HepG2 (cell line): ENCODE results near the gene NDUFS2. TPM values are rescaled to one million over a fixed set of nuclear protein-coding genes. Genes with fewer than 3 reads are reported as not detected.

Experiments
- E2F2 ChIP-seq: sonication (generic); formaldehyde crosslinking; IDR thresholded peaks from 2 replicates; pipeline ENCODE4 v1.4.0; 2020; ENCODE audit warnings: missing genetic modification reagents, borderline replicate concordance
- HMG20A ChIP-seq: IDR thresholded peaks from 2 replicates; pipeline ENCODE4 v1.6.1; 2016; ENCODE audit warnings: borderline replicate concordance
- KDM5B ChIP-seq: sonication (generic); formaldehyde crosslinking; IDR thresholded peaks from 2 replicates; pipeline ENCODE4 v1.4.0; 2020; ENCODE audit warnings: missing genetic modification reagents, mild to moderate bottlenecking, borderline replicate concordance
- MEIS2 ChIP-seq: sonication (generic); formaldehyde crosslinking; IDR thresholded peaks from 2 replicates; pipeline ENCODE4 v1.9.0; 2021; ENCODE audit warnings: mild to moderate bottlenecking, missing genetic modification reagents
- MIXL1 ChIP-seq: IDR thresholded peaks from 2 replicates; pipeline ENCODE4 v1.6.1; 2016
- NR0B2 ChIP-seq: sonication (generic); formaldehyde crosslinking; IDR thresholded peaks from 2 replicates; pipeline ENCODE4 v1.4.0; 2020; ENCODE audit warnings: mild to moderate bottlenecking, missing genetic modification reagents
- RAD21 ChIP-seq: fragments of 450-650 bp; formaldehyde crosslinking; IDR thresholded peaks from 2 replicates; pipeline ENCODE4 v1.5.0; 2020; ENCODE audit warnings: mild to moderate bottlenecking
- REXO4 ChIP-seq: sonication (generic); formaldehyde crosslinking; IDR thresholded peaks from 2 replicates; pipeline ENCODE4 v1.8.0; 2022; ENCODE audit warnings: missing genetic modification reagents, mild to moderate bottlenecking, borderline replicate concordance
- SOX6 ChIP-seq, 2 experiments: fragments of 450-650 bp in 1 of 2; sonication (generic) in 1 of 2; formaldehyde crosslinking in 1 of 2; IDR thresholded peaks; 2 replicates each; pipeline versions ENCODE4 v1.4.0 to v1.6.1; 2017 to 2020; ENCODE audit warnings: antibody characterized with exemption in 1 of 2, mild to moderate bottlenecking in 1 of 2, missing genetic modification reagents in 1 of 2
- TFDP1 ChIP-seq: IDR thresholded peaks from 2 replicates; pipeline ENCODE4 v1.6.1; 2016; ENCODE audit warnings: missing compliant biosample characterization, missing genetic modification reagents, borderline replicate concordance
- ZBTB3 ChIP-seq: sonication (generic); formaldehyde crosslinking; IDR thresholded peaks from 2 replicates; pipeline ENCODE4 v1.4.0; 2020; ENCODE audit warnings: low read depth, mild to moderate bottlenecking, moderate library complexity, missing genetic modification reagents, borderline replicate concordance
- ZNF253 ChIP-seq: sonication (generic); formaldehyde crosslinking; IDR thresholded peaks from 2 replicates; pipeline ENCODE4 v1.8.0; 2022; ENCODE audit warnings: mild to moderate bottlenecking, missing genetic modification reagents, borderline replicate concordance
- ZNF318 ChIP-seq: sonication (generic); formaldehyde crosslinking; IDR thresholded peaks from 2 replicates; pipeline ENCODE4 v1.4.0; 2020; ENCODE audit warnings: mild to moderate bottlenecking, missing genetic modification reagents
- ZNF337 ChIP-seq: sonication (generic); formaldehyde crosslinking; IDR thresholded peaks from 2 replicates; pipeline ENCODE4 v1.5.1; 2020; ENCODE audit warnings: missing genetic modification reagents, low read depth, mild to moderate bottlenecking, borderline replicate concordance
- ZNF597 ChIP-seq: sonication (generic); formaldehyde crosslinking; IDR thresholded peaks from 2 replicates; pipeline ENCODE4 v1.5.0; 2020; ENCODE audit warnings: missing genetic modification reagents
- ZZZ3 ChIP-seq: sonication (generic); formaldehyde crosslinking; IDR thresholded peaks from 2 replicates; pipeline ENCODE4 v1.4.0; 2020; ENCODE audit warnings: missing genetic modification reagents, mild to moderate bottlenecking, borderline replicate concordance
- polyA plus RNA-seq, 8 experiments: library from polyadenylated mRNA; depleted of rRNA in 3 of 8; stranded (reverse) in 7 of 8; unstranded in 1 of 8; fragments of >200 nt; fragmentation: Illumina TruSeq in 4 of 8; extraction: Trizol in 4 of 8; gene quantifications; 2 replicates each; pipeline versions ENCODE4 v1.2.1 to v1.2.3, GENCODE V29; 2011 to 2016; ENCODE audit warnings: low read depth in 4 of 8, missing spikeins in 1 of 8, mixed read lengths in 1 of 8; ENCODE audit not compliant: insufficient read depth in 1 of 8
- total RNA-seq, 5 experiments: library from RNA; depleted of rRNA; stranded (reverse); fragments of >200 nt; fragmentation: Illumina TruSeq; extraction: Trizol; gene quantifications; 2 replicates each; pipeline ENCODE4 v1.2.3, GENCODE V29; 2016; ENCODE audit warnings: low read depth in 1 of 5

NDUFS2 gene
- total and polyA plus RNA-seq, 2 of the 13 experiments (the other 11 are each of a cell fraction or from before 2014, with no cell fraction given): 89.9 to 118 TPM

GRCh38 chr1:161225534-161226319 lies 23.6 kb downstream of the NDUFS2 start, which contains the start of gene TOMM40L (continued):
- TF ChIP-seq TFDP1 (CRISPR knock-in tag): no peak
- no peak for TF ChIP-seq KDM5B (CRISPR knock-in tag)
- TF ChIP-seq ZZZ3 (CRISPR knock-in tag): no peak
- TF ChIP-seq ZNF318 (CRISPR knock-in tag): no peak
- TF ChIP-seq RAD21 (CRISPR knock-in tag): no peak; the same call in 1 of the 2 replicates
- TF ChIP-seq ZNF337 (CRISPR knock-in tag): no peak
- no peak for TF ChIP-seq SOX6 (IDR thresholded peaks at IDR 0.05)
- TF ChIP-seq SOX6 (CRISPR knock-in tag; IDR thresholded peaks at IDR 0.05): no peak
- TF ChIP-seq ZNF597 (CRISPR knock-in tag): no peak
- TF ChIP-seq MIXL1: peak; percentile 77; the same call in 1 of the 2 replicates
- no peak for TF ChIP-seq REXO4 (CRISPR knock-in tag)
- no peak; the same call in 1 of the 2 replicates for TF ChIP-seq HMG20A (CRISPR knock-in tag)
- TF ChIP-seq ZNF253 (CRISPR knock-in tag): no peak
- peak; percentile 67; the same call in 1 of the 2 replicates for TF ChIP-seq MEIS2 (CRISPR knock-in tag)
- TF ChIP-seq NR0B2: no peak
- no peak for TF ChIP-seq E2F2 (CRISPR knock-in tag)
- no peak for TF ChIP-seq ZBTB3
